GM19324 (cell line): ENCODE results near the gene VSIG10L.

Experiments used
- ATAC-seq: cut with Tn5 transposase; IDR thresholded peaks from one replicate; pipeline ENCODE4 v1.9.1; 2021; ENCODE audit warnings: mild to moderate bottlenecking, moderate library complexity; ENCODE audit not compliant: unreplicated experiment, low FRiP score

VSIG10L gene

GRCh38 chr19:51339687-51340656, 2.0 kb downstream of the VSIG10L start:
- ATAC-seq, result peak; percentile 56

- peak; percentile 1 for ATAC-seq
Measured at GRCh38 chr19:51339313-51339686, 2.6 kb downstream of the VSIG10L start.

- peak; percentile 62 for ATAC-seq
Measured at GRCh38 chr19:51338563-51339312, 3.2 kb downstream of the VSIG10L start.

- no peak for ATAC-seq
Measured at GRCh38 chr19:51337861-51338562, 3.9 kb downstream of the VSIG10L start.

GRCh38 chr19:51337141-51337860, 4.6 kb downstream of the VSIG10L start:
- ATAC-seq, result no peak

- no peak for ATAC-seq
Measured at GRCh38 chr19:51333836-51334460, 8.0 kb downstream of the VSIG10L start.

- ATAC-seq, result no peak
Measured at GRCh38 chr19:51331716-51332115, 10.2 kb downstream of the VSIG10L start.

GRCh38 chr19:51331193-51331592, 10.7 kb downstream of the VSIG10L start:
- ATAC-seq, result no peak

- no peak for ATAC-seq
Measured at GRCh38 chr19:51330366-51330765, 11.6 kb downstream of the VSIG10L start.

GRCh38 chr19:51329411-51329810, 12.5 kb downstream of the VSIG10L start:
- ATAC-seq, result no peak

- no peak for ATAC-seq
Measured at GRCh38 chr19:51327066-51328001, 14.6 kb downstream of the VSIG10L start.

- ATAC-seq, result no peak
Measured at GRCh38 chr19:51326216-51327065, 15.5 kb downstream of the VSIG10L start.

- ATAC-seq, result no peak
Measured at GRCh38 chr19:51325161-51325976, 16.6 kb downstream of the VSIG10L start.

- no peak for ATAC-seq
Measured at GRCh38 chr19:51324167-51324481, 17.8 kb downstream of the VSIG10L start.

- ATAC-seq, result no peak
Measured at GRCh38 chr19:51323481-51324166, 18.3 kb downstream of the VSIG10L start.

- ATAC-seq, result no peak
Measured at GRCh38 chr19:51321799-51322198, 20.1 kb downstream of the VSIG10L start.

- ATAC-seq, result no peak
Measured at GRCh38 chr19:51320280-51320657, 21.7 kb downstream of the VSIG10L start.
